ENCODE data around the gene SSR1. TPM values are rescaled to one million over a fixed set of nuclear protein-coding genes. Genes with fewer than 3 reads are reported as not detected.
A peak's percentile ranks its signal among the peaks of the same experiment; 100 is the strongest.

Gene SSR1
- total and polyA plus RNA-seq, 2 of the 13 experiments (the other 11 are each of a cell fraction or from before 2014, with no cell fraction given): 203 to 243 TPM

DNA sequence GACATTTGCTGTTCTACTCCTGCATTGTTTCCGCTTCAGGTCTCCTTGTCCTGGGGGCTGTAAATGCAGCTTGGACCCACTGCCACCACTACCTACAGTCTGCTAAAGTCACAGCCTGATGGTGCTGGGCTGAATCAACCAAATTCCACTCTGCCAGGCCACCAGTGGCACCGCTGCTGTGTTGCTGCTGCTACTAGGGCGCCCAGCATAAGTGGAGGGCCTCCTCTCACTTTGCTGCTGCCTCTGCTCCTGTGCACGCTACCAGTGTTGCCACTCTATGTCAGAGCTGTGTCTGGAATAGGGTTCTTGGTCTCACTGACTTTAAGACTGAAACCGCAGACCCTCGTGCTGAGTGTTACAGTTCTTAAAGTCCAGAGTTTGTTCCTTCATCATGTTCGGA, 1.4 kb upstream of the SSR1 start:
- Histone ChIP-seq H3K36me3 (replicated peaks in 1 of 2; ENCODE audit: control insufficient read depth in 1 of 2, insufficient read depth in 2 of 2, low read length in 2 of 2) (peaks cover 0 to 6% of the 10 kb centered on the region in 2 experiments; a peak in 2 of 5 replicates), H3K4me2 (ENCODE audit: low read depth, low read length) (no peak overlapping the region), H2AFZ (ENCODE audit: low read length) (peak overlapping the region; percentile 16), H4K20me1 (ENCODE audit: insufficient read depth, low read length) (peaks cover 4% of the 10 kb centered on the region; the same call in 1 of the 2 replicates), H3K4me1 (ENCODE audit: insufficient read depth, low read length) (peaks cover 61% of the 10 kb centered on the region), H3K79me2 (ENCODE audit: insufficient read depth, low read length) (peaks cover 36% of the 10 kb centered on the region), H3K27ac (ENCODE audit: extremely low read length, insufficient read depth, low read length) (peak overlapping the region; percentile 10), H3K9ac (ENCODE audit: insufficient read depth, low read depth, low read length) (no peak overlapping the region), H3K4me3 (replicated peaks in 1 of 3; ENCODE audit: insufficient read depth in 1 of 3, low read depth in 2 of 3, low read length in 3 of 3) (no peak overlapping the region), H3K9me3 (ENCODE audit: low read length) (no peaks in the 10 kb centered on the region), H3K27me3 (ENCODE audit: control insufficient read depth in 1 of 2, insufficient read depth in 2 of 2, low read length in 2 of 2) (no peaks in the 10 kb centered on the region; a peak in 1 of 5 replicates)
- no TSS peak for BruUV-seq (replicated peaks)
- CTCF ChIA-PET (ENCODE audit: low intra/inter-chr PET ratio, low total read pairs): no interaction called here
- FAIRE-seq (no peak), ATAC-seq (no peak), DNase-seq (ENCODE audit: low spot score) (no peak)
- in situ Hi-C loops (cut with HindIII; ENCODE audit: extremely low pct_ligation_motif_present, low pct_unique_long_range_greater_than_20kb): no loop called here
- POLR2A ChIA-PET: interaction anchor here (1.4 to 4.3 kb wide), 5 partner anchors 15 to 227 kb away, joined by 4 to 39 read pairs (median 9); partner anchors contain the start of genes CAGE1, DSP and RIOK1
- intact Hi-C loops (cut with micrococcal nuclease; ENCODE audit: unreplicated experiment): loop anchor here (5.0 kb wide), 1 partner anchor 228 kb away; the partner anchor contains the start of gene DSP
- 97% methylated on average over 7 of the region's 7 CpGs for WGBS (ENCODE audit: low lambda C conversion rate)
- TF ChIP-seq ZFP62 (CRISPR knock-in tag; IDR thresholded peaks at IDR 0.05) (no peak), ATAD3A (CRISPR knock-in tag; IDR thresholded peaks at IDR 0.05) (no peak), ZNF687 (CRISPR knock-in tag; IDR thresholded peaks at IDR 0.05) (no peak), ARNT2 (CRISPR knock-in tag; IDR thresholded peaks at IDR 0.05; ENCODE audit: low read depth) (no peak), PPARG (CRISPR knock-in tag; conservative IDR thresholded peaks at IDR 0.05) (no peak), DMAP1 (CRISPR knock-in tag; IDR thresholded peaks at IDR 0.05) (no peak), ZNF737 (CRISPR knock-in tag; IDR thresholded peaks at IDR 0.05; ENCODE audit: borderline replicate concordance) (no peak), ZNF253 (CRISPR knock-in tag; IDR thresholded peaks at IDR 0.05; ENCODE audit: borderline replicate concordance) (no peak), ZBTB38 (CRISPR knock-in tag; IDR thresholded peaks at IDR 0.05) (0 out of 2 replicates have a peak, but pooled peaks have one; percentile 68), ZNF724P (CRISPR knock-in tag; IDR thresholded peaks at IDR 0.05; ENCODE audit: borderline replicate concordance) (no peak), ZNF614 (CRISPR knock-in tag; IDR thresholded peaks at IDR 0.05; ENCODE audit: borderline replicate concordance) (no peak), BORCS8-MEF2B (CRISPR knock-in tag; IDR thresholded peaks at IDR 0.05) (0 out of 2 replicates have a peak, but pooled peaks have one; percentile 53)
- TF ChIP-seq, protein P1, sequence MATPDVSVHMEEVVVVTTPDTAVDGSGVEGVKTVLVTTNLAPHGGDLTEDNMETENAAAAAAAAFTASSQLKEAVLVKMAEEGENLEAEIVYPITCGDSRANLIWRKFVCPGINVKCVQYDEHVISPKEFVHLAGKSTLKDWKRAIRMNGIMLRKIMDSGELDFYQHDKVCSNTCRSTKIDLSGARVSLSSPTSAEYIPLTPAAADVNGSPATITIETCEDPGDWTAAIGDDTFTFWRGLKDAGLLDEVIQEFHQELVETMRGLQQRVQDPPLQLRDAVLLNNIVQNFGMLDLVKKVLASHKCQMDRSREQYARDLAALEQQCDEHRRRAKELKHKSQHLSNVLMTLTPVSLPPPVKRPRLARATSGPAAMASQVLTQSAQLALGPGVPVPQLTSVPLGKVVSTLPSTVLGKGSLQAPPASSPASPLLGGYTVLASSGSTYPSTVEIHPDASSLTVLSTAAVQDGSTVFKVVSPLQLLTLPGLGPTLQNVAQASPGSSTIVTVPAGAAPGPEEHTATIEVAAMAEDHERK (CRISPR knock-in tag; IDR thresholded peaks at IDR 0.05; ENCODE audit: low read depth): no peak
- TF ChIP-seq, protein P2, sequence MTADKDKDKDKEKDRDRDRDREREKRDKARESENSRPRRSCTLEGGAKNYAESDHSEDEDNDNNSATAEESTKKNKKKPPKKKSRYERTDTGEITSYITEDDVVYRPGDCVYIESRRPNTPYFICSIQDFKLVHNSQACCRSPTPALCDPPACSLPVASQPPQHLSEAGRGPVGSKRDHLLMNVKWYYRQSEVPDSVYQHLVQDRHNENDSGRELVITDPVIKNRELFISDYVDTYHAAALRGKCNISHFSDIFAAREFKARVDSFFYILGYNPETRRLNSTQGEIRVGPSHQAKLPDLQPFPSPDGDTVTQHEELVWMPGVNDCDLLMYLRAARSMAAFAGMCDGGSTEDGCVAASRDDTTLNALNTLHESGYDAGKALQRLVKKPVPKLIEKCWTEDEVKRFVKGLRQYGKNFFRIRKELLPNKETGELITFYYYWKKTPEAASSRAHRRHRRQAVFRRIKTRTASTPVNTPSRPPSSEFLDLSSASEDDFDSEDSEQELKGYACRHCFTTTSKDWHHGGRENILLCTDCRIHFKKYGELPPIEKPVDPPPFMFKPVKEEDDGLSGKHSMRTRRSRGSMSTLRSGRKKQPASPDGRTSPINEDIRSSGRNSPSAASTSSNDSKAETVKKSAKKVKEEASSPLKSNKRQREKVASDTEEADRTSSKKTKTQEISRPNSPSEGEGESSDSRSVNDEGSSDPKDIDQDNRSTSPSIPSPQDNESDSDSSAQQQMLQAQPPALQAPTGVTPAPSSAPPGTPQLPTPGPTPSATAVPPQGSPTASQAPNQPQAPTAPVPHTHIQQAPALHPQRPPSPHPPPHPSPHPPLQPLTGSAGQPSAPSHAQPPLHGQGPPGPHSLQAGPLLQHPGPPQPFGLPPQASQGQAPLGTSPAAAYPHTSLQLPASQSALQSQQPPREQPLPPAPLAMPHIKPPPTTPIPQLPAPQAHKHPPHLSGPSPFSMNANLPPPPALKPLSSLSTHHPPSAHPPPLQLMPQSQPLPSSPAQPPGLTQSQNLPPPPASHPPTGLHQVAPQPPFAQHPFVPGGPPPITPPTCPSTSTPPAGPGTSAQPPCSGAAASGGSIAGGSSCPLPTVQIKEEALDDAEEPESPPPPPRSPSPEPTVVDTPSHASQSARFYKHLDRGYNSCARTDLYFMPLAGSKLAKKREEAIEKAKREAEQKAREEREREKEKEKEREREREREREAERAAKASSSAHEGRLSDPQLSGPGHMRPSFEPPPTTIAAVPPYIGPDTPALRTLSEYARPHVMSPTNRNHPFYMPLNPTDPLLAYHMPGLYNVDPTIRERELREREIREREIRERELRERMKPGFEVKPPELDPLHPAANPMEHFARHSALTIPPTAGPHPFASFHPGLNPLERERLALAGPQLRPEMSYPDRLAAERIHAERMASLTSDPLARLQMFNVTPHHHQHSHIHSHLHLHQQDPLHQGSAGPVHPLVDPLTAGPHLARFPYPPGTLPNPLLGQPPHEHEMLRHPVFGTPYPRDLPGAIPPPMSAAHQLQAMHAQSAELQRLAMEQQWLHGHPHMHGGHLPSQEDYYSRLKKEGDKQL (CRISPR knock-in tag; IDR thresholded peaks at IDR 0.05; ENCODE audit: low read depth): no peak
